HG03045 (cell line): ENCODE results near the gene TMEM170B.
"Not testable (repeated sequence)": the region's sequence is repeated elsewhere in the genome, so short reads cannot be mapped to it uniquely, and the experiment has no call there.

Experiments
- ATAC-seq: cut with Tn5 transposase; IDR thresholded peaks from one replicate; pipeline ENCODE4 v1.9.1; 2021; ENCODE audit warnings: mild to moderate bottlenecking, moderate library complexity; ENCODE audit not compliant: unreplicated experiment

The TMEM170B gene

DNA sequence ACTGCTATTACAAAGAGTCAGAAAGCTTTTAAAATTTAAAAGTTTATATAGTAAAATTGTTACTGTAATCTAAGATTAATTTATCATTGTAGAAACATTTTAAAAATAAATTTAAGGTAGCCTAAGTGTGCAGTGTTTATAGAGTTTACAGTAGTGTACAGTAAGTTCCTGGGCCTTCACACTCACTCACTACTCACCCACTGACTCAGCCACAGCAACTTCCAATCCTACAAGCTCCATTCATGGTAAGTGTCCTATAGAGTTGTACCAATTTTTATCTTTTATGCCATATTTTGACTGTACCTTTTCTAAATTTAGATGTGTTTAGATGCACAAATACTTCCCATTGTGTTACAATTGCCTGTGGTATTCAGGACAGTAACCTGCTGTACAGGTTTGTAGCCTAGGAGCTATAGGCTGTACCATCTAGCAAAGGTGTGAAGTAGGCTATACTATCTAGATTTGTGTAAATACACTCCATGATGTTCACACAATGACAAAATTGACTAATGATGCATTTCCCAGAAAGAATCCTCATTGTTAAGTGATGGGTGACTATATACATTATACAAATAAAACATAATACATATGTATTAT lies 10.2 kb upstream of the TMEM170B start:
- ATAC-seq = no peak

DNA sequence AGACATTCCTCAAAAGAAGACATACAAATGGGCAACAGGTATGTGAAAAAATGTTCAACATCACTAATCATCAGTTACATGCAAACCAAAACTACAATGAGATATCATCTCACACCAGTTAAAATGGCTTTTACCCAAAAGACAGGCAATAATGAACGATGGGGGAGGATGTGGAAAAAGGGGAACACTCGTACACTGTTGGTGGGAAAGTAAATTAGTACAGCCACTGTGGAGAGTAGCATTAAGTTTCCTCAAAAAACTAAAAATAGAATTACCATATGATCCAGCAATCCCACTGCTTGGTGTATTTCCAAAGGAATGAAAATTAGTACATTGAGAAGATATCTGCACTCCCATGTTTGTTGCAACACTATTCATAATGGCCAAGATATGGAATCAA lies 8.6 kb upstream of the TMEM170B start:
- no peak for ATAC-seq

DNA sequence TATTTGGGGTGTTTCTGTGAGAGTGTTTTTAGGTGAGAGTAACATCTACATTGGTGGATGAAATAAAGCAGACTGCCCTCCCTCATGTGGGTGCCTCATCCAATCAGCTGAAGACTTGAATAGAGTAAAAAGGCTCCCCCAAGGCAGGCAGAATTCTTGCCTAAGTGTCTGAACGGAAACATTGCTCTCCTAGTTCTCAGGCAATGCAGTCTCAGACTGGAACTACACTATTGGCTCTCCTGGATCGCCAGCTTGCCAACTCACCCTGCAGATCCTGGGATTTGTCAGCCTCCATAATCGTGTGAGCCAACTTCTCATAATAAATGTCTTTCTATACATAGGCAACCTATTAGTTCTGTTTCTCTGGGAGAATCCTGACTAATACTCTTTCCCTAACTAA lies 5.5 kb upstream of the TMEM170B start:
- ATAC-seq = no peak

- ATAC-seq = no peak
Observed at GRCh38 chr6:11534561-11534960, 3.0 kb upstream of the TMEM170B start.

GRCh38 chr6:11535801-11536230 lies 1.7 kb upstream of the TMEM170B start:
- no peak for ATAC-seq

GRCh38 chr6:11536795-11537194 lies 754 bp upstream of the TMEM170B start:
- ATAC-seq = no peak

- peak; percentile 26 for ATAC-seq
Observed at GRCh38 chr6:11538052-11538818, 686 bp downstream of the TMEM170B start.

DNA sequence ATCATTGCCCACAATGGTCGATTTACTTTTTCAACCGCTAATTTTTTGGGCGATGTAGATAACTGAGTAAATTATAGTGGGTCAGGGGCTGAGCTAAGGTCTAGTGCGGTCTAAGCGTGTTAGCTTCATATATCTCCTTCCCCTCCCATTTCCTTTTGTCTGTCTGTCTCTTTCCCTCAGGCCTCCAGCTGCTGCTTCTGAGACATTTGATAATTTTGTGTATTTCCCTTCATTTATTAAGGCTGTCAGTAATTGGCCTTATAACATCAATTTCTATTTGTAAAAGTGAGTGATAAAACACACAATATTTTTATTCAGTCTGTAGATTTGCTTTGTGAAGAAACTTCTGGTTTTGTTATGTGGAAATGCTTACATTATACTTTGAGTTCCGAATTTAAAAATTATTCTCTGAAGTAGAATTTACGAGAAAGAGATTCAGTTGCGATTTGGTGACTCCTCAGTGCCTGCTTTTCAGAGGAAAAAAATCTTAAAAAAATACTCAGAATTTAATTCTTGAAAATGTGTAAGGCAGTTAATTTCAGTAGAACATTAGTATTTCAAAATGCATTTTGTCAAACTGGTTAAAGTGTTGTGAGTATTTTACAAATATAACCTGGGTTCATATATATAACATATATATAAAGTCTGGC lies 1.4 kb downstream of the TMEM170B start:
- ATAC-seq = no peak

- no peak for ATAC-seq
Observed at GRCh38 chr6:11542863-11543262, 5.3 kb downstream of the TMEM170B start.

DNA sequence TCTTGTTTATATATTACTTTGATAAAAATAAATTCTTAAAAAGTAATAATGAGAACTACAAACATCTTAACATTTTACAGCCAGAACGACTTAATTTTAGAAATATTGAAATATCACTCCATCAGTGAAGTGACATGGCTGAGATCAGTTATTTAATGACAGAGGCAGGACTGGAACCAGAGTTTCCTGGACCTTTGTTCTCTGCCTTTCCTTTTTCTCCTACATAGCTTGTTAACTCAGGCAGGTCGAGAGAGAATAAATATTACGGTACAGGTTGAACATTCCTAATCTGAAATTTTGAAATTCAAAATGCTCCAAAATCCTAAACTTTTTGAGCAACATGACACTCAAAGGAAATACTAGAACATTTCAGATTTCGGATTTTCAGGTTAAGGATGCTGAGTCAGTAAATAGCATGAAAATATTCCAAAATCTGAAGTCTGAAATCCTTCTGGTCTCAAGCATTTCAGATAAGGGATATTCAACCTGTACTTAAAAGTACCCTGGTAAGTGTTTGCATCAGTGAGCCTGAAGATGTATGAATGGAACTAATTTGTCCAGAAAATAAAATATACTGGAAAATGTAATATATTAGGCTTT lies 6.5 kb downstream of the TMEM170B start:
- no peak for ATAC-seq

DNA sequence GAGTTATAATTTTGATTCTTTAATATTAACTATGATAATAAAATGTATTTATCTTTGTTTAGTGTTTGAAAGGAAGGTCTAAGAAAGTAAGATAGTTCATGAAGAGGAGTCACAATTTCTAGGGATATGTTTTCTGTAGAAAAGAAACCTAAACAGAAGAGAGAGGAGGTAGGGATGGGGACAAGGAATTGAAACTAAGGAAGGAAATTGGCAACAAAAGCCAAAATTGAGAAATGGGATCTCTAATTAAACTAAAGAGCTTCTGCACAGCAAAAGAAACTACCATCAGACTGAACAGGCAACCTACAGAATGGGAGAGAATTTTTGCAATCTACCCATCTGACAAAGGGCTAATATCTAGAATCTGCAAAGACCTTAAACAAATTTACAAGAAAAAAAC lies 10.3 kb downstream of the TMEM170B start:
- ATAC-seq = not testable (repeated sequence)

DNA sequence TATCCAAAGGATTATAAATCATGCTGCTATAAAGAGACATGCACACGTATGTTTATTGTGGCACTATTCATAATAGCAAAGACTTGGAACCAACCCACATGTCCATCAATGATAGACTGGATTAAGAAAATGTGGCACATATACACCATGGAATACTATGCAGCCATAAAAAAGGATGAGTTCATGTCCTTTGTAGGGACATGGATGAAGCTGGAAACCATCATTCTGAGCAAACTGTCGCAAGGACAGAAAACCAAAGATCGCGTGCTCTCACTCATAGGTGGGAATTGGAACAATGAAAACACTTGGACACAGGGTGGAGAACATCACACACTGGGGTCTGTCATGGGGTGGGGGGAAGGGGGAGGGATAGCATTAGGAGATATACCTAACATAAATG lies 11.0 kb downstream of the TMEM170B start:
- not testable (repeated sequence) for ATAC-seq

DNA sequence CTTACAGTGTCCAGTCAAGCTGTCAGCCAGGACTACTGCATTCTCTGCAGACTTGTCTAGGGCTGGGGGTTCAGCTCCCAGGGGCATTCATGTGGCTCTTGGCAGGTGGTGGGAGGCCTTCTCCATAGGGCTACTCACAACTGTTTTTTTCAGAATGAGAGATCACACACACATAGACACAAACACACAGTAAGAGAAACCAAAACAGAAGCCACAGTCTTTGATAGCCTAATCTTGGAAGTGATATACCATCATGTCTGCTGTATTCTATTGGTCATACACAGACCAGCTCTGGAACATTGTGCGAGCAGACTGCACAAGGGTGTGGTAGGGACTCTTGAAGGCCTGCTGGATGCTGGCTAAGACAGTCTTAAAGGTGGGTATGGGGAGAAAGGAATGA lies 13.5 kb downstream of the TMEM170B start:
- no peak for ATAC-seq

DNA sequence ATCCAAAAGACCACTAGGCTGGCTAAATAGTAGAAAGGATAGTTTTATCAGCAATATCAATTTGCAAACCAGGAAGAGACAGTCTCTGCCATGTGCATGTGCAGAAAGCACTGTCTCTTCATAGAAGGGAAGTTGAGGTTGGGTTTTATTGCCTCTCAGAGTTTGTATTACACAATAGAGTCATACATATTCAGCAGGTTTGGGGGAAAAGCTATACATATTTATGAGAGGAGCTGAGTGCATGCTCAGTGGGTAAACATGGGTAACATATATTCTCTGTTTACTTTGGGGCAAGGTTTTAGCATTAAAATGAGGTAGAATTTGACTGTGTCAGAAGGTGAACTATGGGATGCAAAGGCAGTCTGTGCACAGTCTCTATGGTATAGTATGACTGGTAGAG lies 14.9 kb downstream of the TMEM170B start:
- no peak for ATAC-seq

- ATAC-seq = no peak
Observed at GRCh38 chr6:11553824-11554223, 16.3 kb downstream of the TMEM170B start.

DNA sequence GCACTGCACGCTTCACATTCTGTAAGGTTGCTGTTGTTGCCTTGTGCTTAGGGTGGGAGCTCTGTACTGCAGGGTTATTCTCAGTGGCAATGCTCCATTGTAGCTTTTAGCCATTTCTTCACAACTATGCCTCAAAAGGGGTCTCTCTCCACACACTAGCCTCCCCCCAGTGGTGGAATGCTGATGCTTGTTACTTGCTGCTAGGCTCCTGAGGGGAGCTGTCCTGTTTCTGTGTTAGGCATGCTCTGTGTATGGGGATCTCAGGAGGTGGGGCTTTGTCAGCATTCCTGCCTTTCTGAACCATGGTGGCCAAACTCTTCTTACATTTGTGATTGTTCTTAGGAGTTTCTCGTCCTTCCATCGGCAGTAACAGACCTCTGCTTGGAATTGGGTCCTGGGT lies 18.8 kb downstream of the TMEM170B start:
- no peak for ATAC-seq

DNA sequence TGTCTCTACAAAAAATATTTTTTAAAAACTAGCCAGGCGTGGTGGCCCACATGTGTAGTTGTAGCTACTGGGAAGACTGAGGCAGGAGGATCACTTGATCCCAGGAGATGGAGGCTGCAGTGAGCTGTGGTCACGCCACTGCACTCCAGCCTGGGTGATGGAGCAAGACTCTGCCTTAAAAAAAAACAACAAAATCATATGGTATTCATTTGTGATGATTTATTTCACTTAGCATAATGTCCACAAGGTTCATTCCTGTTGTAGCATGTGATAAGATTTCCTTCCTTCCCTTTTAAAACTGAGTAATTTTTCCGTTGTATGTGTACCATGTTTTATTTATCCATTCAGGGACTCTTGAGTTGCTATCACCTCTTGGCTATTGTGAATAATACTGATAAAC lies 26.2 kb downstream of the TMEM170B start:
- no peak for ATAC-seq

- ATAC-seq = no peak
Observed at GRCh38 chr6:11566609-11567008, 29.1 kb downstream of the TMEM170B start.

- ATAC-seq = no peak
Observed at GRCh38 chr6:11571073-11571472, 33.5 kb downstream of the TMEM170B start.

DNA sequence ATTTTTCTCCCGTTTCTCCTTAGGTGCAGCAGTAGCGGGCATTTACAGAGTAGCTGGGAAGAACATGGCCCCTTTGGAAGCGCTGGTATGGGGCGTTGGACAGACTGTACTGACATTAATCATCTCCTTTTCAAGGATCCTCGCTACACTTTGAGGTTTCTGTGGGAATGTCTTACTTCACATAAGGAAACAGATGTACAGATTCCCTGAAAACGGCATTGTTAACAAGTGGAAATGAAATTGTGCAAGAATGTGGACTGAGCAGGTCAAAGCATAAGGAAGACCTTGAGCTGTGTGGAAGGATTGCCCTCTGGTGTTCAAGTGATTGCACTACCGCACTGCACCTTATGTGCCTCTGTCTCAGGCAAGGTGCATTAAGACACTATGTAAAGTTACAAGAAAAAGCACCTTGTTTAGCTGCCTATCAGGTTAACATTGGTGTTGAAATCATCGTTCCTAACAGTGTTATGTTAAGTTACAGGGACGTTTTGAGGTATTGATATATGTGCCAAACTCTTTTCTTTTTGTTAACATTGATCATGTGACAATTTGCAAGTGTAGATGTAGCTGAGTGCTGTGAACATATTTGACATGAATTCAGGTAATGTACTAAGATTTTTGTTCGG lies 38.0 kb downstream of the TMEM170B start:
- peak; percentile 93 for ATAC-seq

GRCh38 chr6:11580686-11581405 lies 43.3 kb downstream of the TMEM170B start:
- no peak for ATAC-seq
